KOPT-K1 (cell line): ENCODE measurements around the gene SULT1C2.

Source experiments
- H3K27ac ChIP-seq: fragments of 200-600 bp; sonication (generic); 2 replicates; pipeline ENCODE4 v1.5.1; 2016; ENCODE audit warnings: antibody characterized with exemption, mild to moderate bottlenecking, low read depth, low read length; ENCODE audit not compliant: poor library complexity, severe bottlenecking
- H3K36me3 ChIP-seq: fragments of 200-600 bp; sonication (generic); 2 replicates; pipeline ENCODE4 v1.5.1; 2017; ENCODE audit warnings: antibody characterized with exemption, mild to moderate bottlenecking, low read length, moderate library complexity; ENCODE audit not compliant: insufficient read depth
- H3K9me3 ChIP-seq: fragments of 200-600 bp; sonication (generic); 2 replicates; pipeline ENCODE4 v1.5.1; 2017; ENCODE audit warnings: antibody characterized with exemption, low read length, mild to moderate bottlenecking; ENCODE audit not compliant: insufficient read depth, poor library complexity, severe bottlenecking

The SULT1C2 gene

DNA sequence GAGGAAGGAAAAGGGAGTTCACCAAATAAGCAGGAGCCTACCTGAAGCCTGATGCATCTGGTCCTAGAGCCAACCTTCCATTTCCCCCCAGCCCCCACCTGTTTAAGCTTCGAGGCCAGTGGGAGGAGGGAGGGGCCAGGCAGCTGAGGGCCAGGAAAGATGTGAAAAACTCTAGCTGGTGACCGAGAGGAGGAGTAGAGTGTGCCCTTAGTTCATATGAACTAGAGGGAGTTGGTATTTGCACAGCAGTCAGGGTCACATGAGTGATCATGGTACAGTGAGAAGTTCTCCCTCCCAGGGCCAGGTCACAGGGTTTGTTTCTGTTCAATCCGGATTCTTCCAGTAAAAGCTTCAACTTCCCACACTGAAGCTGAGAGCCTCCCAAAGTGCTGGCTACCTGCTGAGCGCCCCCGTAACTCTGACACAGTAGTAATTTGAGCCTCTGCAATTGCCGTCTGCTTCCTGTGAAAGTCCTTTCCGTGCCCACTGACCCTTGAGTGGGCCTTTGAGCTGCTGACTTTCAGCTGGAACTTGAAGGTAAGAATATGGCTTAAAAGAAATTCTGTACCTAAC, at the start of gene SULT1C2:
Gene SULT1C2, plus strand, starts transcription at position 362 of the 573 bp plus-strand sequence. CDS start 4,773 bp downstream, outside the sequence.
- H3K27ac ChIP-seq: no peak within 1 kb of the TSS

DNA sequence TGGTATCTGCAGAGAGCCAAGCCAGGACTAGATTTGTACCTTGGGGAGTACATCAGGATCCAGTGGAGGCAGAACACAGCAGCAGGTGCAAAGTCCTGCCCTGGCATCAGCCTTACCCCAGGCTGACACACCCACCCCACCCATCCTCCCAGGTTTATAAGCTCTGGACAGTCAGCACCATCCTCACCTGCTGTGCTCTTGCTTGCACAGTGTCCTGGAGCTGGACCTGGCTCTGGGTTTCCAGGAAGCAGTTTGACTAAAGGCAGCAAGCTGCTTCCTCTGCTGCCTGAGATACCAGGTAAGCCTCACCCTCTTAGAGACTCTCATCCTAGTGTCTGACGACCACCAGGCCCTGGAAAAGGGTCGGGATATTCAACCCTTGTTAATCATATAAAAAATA, 48.9 kb upstream of the SULT1C2 start, which contains the start of gene SULT1C3:
Gene SULT1C3, plus strand, starts transcription at position 183 of the 400 bp plus-strand sequence. CDS start 7,227 bp downstream, outside the sequence.
- no peaks in the 10 kb centered on the region for H3K36me3 ChIP-seq
- no peaks in the 10 kb centered on the region for H3K9me3 ChIP-seq
- no peak within 1 kb of the TSS for H3K27ac ChIP-seq

More for the DNA sequence above, at the start of gene SULT1C2:
- no peaks in the 10 kb centered on the region for H3K36me3 ChIP-seq
- H3K9me3 ChIP-seq: no peaks in the 10 kb centered on the region

DNA sequence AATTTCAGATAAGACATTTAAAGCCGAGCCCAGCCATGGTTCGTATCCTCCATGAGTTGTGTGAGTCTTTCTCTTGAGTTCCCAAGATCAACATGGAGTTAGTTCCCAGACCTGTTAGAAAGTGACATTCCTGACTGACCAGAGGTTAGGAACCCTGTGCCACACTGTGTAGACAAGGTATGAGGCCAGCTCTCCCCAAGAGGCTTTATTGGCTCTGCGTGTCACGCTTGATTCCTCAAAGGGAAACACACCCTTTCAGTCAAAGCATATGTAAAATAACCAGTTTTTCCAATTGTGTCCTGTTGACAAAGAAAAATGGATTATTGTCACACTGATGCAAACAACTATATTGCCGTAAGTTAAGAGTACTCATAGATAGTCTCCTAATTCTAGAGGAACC, 47.7 kb upstream of the SULT1C2 start:
- no peaks in the 10 kb centered on the region for H3K36me3 ChIP-seq
- no peak overlapping the region for H3K27ac ChIP-seq
- peaks cover 10% of the 10 kb centered on the region for H3K9me3 ChIP-seq

DNA sequence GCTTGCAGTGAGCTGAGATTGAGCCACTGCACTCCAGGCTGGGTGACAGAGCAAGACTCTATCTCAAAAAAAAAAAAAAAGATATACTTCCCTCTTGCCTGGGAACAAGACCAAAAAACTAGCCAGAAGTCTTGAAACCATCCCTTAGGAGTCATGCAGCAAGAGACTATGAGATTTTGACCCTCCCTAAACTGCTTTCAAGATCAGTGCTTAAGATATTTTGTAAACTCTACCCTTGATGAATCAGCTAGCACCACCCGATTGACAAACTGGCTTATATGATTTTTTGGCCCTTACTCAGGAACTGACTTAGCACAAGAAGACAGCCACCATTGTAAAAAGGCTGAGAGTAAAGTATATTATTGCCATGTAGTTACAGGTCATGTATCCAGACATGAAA, 45.1 kb upstream of the SULT1C2 start:
- Histone ChIP-seq H3K27ac (no peak overlapping the region), H3K36me3 (no peaks in the 10 kb centered on the region), H3K9me3 (peaks cover 12% of the 10 kb centered on the region)

DNA sequence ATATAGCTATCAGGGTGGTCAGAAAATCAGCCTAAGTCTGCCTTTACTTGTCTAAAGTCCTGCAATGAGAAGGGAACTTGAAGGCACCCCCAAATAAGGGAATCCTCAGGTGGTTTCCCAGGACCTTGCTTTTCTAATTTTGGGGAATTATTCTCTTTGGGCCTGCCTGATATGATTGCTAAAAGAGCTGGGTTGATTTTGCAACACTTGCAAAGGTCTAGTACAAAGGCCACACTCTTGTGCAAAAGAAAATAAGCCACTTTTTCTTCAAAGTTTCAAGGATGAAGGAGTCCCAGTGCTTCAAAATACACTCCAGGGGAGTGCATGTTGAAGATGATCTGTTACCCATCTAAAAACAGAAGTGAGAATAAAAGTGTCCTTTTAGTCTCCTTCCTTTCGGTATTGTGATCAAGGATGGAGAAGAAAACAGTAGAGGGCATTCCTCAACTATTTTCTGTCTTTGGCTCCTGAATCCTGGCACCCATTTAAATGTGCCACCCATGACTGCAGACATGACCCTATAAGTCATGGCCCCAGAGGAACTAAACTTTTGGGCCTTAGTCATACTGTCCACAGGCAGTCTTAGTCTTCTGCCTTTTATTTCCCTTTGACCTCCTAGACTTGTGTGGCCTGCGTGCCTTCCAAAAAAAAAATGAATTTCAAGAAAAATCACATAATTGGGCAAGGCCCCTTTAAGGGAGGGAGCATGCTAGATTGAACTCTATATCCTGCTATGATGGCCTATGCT, 43.9 kb upstream of the SULT1C2 start:
- Histone ChIP-seq H3K9me3 (peaks cover 12% of the 10 kb centered on the region), H3K27ac (no peak overlapping the region), H3K36me3 (no peaks in the 10 kb centered on the region)

DNA sequence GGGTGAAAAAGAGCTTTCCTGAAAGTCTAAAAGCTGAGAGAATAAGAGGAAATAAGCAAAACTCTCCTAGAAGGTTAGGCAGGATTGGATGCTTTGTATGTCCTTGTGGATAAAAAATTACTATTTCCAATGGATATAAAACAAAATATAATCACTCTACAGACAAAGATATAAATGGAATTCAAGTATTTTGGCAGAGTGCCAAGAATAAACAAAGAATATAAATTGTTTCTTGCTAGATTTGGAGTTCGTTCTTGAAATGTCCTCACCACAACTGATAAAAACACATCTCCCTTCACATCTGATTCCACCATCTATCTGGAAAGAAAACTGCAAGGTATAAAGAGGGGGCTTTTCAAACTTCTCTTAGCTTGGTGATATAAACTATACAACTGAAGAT, 35.6 kb upstream of the SULT1C2 start:
- Histone ChIP-seq H3K36me3 (no peaks in the 10 kb centered on the region), H3K27ac (no peak overlapping the region), H3K9me3 (no peaks in the 10 kb centered on the region)

DNA sequence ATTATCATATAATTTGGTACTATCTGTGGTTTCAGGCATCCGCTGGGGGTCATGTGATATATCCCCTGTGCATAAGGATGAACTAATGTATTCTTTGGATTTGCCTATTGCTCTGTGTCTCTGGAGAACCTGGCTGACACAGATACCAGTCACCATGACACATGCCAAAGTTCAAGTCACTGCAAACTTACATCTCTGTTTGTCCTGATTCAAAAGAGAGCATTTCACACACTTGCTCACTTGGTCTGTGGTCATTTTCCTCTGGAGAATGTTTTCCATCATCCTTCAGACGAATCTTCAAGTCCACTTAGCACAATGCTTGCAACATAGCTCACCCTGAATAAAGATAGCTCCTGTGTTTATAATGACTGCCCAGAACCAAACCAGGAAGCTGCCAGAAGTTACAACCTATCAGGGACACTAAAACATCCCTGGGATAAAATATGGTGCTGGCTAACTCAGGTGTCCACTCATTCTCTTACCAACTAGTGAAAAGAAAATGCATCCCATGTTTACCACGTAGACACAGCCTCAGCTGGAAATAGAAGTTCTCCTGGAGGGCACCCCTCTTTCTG, 30.9 kb upstream of the SULT1C2 start:
- Histone ChIP-seq H3K27ac (no peak overlapping the region), H3K9me3 (no peaks in the 10 kb centered on the region), H3K36me3 (no peaks in the 10 kb centered on the region)

DNA sequence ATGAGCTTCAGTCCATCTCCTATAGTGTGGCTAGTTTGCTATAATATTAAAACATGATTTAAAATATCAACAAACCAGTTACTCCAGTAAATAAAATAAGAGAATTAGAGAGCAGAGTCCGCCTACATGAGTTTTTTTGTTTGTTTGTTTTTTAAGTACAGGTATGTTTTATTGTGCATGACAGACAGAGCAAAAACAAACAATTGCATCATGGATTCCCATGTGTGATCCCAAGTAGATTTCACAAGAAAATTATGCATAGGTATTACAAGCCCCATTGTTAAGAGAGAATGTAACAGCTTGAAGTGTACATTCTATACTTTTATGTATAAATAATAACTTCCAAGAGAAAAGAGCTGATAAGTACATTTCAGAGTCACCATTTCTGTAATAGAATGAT, 27.9 kb upstream of the SULT1C2 start:
- H3K9me3 ChIP-seq: peaks cover 8% of the 10 kb centered on the region
- no peak overlapping the region for H3K27ac ChIP-seq
- no peaks in the 10 kb centered on the region for H3K36me3 ChIP-seq

DNA sequence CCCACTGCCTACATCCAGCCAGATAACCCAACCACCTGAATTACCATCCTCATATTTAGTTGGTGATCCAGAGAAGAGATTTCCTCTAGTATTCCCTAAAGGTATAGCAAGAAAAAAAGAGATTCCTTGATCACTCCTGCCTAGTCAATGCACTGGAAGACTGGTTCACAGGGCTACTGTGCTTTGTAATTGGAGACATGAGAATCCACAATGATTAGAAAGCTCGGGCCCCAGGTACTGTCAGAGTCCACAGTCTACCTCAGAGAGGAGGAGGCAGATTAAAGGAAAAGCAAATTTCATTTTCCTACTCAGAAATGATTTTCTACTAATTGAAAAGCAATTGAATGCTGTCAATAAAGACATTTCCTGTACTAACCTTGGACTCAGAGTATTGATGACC, 26.7 kb upstream of the SULT1C2 start:
- H3K36me3 ChIP-seq: no peaks in the 10 kb centered on the region
- no peak overlapping the region for H3K27ac ChIP-seq
- peaks cover 8% of the 10 kb centered on the region for H3K9me3 ChIP-seq

DNA sequence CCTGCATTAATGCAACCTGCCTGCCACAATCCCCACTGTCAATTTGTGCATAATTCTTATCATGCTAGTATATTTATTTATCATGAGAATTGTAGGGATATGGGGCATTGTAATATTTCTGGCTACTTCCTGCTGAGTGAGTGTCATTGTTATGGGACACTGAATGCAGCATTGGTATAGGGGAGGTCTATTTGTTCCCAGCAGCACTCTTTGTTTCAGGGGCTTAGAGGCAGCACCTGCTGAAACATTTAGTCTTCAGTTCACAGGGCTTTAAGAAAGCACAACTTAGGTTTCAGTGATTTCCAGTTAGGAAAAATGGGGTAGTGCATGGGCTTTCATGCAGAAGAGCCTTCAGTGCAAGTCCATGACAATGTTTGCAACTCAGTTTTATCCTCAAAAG, 25.3 kb upstream of the SULT1C2 start:
- Histone ChIP-seq H3K27ac (no peak overlapping the region), H3K36me3 (no peaks in the 10 kb centered on the region), H3K9me3 (peaks cover 8% of the 10 kb centered on the region)

DNA sequence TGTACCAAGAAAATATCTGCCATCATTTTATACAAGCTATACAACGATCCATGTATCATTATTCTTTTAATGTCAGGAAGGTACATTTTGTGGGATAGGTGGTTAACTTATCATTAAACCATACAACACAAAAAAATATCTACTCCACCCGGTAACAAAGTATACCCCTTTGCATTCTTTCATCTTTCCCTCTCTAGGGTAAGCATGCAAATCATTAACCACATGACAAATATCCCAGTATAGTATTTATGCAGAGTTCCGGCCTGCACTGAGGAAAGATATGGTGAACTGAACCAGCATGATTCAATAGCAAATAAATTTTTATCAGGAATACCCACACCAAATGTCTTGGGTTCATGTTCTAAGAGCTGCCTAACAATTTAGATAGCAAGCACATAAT, 22.5 kb upstream of the SULT1C2 start:
- Histone ChIP-seq H3K36me3 (no peaks in the 10 kb centered on the region), H3K9me3 (peaks cover 8% of the 10 kb centered on the region), H3K27ac (no peak overlapping the region)

DNA sequence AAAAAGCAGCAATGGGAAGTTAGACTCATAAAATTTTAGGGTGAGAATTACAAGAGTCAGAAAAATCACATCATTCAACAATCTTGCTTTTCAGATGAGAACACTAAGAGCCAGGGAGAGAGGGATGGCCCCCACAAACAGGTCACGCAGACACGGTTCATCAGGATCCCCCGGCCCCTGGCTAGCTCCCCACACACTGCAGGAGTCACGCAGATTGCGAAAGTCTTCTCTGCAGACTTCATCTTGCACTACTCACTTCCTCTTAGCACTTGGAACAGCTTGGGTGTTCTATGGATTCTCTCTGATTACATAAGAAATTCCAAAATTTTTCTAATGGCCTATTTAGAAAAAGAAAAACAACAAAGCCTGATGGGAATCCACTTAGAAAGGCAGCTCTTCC, 21.6 kb upstream of the SULT1C2 start:
- Histone ChIP-seq H3K27ac (no peak overlapping the region), H3K36me3 (no peaks in the 10 kb centered on the region), H3K9me3 (peaks cover 8% of the 10 kb centered on the region)

DNA sequence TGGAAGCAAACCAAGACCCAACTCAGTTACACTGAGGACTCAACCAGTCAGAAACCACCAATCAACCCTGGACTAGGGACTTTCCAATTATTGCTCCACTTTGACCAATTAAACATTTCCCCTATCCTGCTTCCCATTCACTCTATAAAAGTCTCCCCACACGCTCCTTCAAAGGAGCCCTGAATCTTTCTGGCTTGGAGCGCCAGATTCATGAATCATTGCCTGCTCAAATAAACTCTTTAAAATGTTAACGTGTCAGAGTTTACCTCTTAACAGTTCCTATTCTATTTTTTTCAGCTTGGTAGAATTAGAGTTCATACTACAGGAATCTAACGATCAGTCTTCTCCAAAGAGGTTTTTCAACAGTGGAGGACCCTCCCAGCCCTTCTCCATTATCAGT, 20.7 kb upstream of the SULT1C2 start:
- H3K9me3 ChIP-seq: peaks cover 8% of the 10 kb centered on the region
- H3K27ac ChIP-seq: no peak overlapping the region
- H3K36me3 ChIP-seq: no peaks in the 10 kb centered on the region

DNA sequence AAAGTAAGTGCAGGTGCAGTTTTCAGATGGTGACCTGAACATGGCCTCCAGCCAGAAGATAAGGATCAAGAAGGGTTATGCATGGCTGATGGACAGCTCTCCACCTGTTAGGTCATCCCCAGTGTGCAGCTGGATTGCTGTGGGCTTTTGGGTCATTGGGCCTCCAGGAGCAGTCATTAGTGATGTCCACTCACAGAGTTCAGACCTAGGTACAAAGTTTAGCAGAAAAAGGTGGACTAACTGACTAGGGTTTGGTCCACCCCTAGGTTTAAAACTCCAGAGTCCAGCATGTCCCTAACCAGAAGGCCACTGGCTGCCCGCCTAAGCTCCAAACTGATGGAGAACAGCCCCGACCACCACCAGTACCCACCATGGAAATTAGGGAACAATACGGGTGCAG, 18.3 kb upstream of the SULT1C2 start:
- Histone ChIP-seq H3K36me3 (no peaks in the 10 kb centered on the region), H3K9me3 (no peaks in the 10 kb centered on the region), H3K27ac (no peak overlapping the region)

DNA sequence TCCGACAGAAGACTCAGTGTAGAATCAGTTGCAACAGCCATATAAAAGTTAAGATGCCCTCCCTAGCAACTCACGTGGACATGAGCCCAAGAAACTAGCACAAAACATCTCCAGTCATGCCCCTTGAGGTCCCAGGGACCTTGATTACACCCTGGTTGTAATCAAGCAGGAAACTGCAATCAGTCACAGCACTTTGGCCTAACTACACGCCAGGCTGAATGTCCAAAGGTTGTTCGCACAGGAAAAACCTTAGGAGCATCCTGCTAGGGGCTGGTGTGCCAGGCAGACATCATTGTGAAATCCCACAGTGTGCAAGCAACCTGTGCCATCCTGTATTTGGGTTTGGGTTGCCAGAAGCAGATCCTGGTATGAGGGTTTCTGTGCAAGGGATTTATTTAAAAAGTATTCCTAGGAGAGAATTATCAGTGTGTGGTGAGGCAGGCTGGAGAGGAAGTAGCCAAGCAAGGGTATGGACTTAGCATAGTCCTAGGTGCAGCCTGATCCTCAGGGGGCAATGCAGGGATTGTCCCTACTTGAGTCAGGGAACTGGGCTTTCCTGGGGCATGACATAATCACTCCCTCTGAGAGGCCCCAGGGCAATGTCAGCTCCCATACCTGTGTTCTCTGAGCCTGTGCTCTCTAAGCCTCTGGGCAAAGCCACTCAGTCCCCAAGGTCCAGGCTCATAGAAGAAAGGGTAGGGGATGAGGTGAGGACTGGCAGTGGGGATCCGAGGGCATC, 17.8 kb upstream of the SULT1C2 start:
- Histone ChIP-seq H3K27ac (no peak overlapping the region), H3K36me3 (no peaks in the 10 kb centered on the region), H3K9me3 (no peaks in the 10 kb centered on the region)
